CD1c-positive myeloid dendritic cell (primary cell): Measurements from ENCODE around the gene WWTR1.

Experiments used
- DNase-seq: peaks from one replicate; pipeline ENCODE4 v3.0.0-alpha.2; 2016; ENCODE audit errors: extremely low spot score

WWTR1 gene

GRCh38 chr3:149566292-149566975 lies 91.4 kb downstream of the WWTR1 start:
- no peak for DNase-seq

GRCh38 chr3:149564079-149564478 lies 93.7 kb downstream of the WWTR1 start:
- DNase-seq: no peak

GRCh38 chr3:149563114-149563513 lies 94.7 kb downstream of the WWTR1 start:
- no peak for DNase-seq

GRCh38 chr3:149560617-149561016 lies 97.2 kb downstream of the WWTR1 start:
- DNase-seq: no peak

- DNase-seq: no peak
Observed at GRCh38 chr3:149560001-149560400, 97.8 kb downstream of the WWTR1 start.

GRCh38 chr3:149559525-149559924 lies 98.3 kb downstream of the WWTR1 start:
- no peak for DNase-seq

GRCh38 chr3:149555927-149556326 lies 101.9 kb downstream of the WWTR1 start:
- DNase-seq: no peak

- DNase-seq: no peak
Observed at GRCh38 chr3:149554826-149555225, 103.0 kb downstream of the WWTR1 start.

- DNase-seq: no peak
Observed at GRCh38 chr3:149553781-149554451, 103.9 kb downstream of the WWTR1 start.

- no peak for DNase-seq
Observed at GRCh38 chr3:149552700-149553099, 105.1 kb downstream of the WWTR1 start.

GRCh38 chr3:149551500-149551899 lies 106.3 kb downstream of the WWTR1 start:
- DNase-seq: no peak

GRCh38 chr3:149548669-149549065 lies 109.2 kb downstream of the WWTR1 start:
- DNase-seq: no peak

- no peak for DNase-seq
Observed at GRCh38 chr3:149547954-149548668, 109.7 kb downstream of the WWTR1 start.

GRCh38 chr3:149547413-149547812 lies 110.4 kb downstream of the WWTR1 start:
- no peak for DNase-seq

- DNase-seq: no peak
Observed at GRCh38 chr3:149545049-149545448, 112.8 kb downstream of the WWTR1 start.

GRCh38 chr3:149542375-149543312 lies 115.2 kb downstream of the WWTR1 start:
- DNase-seq: no peak

GRCh38 chr3:149541091-149541491 lies 116.7 kb downstream of the WWTR1 start:
- DNase-seq: no peak

- DNase-seq: no peak
Observed at GRCh38 chr3:149538371-149538770, 119.5 kb downstream of the WWTR1 start.

GRCh38 chr3:149536429-149536828 lies 121.4 kb downstream of the WWTR1 start:
- DNase-seq: no peak

GRCh38 chr3:149535333-149535685 lies 122.5 kb downstream of the WWTR1 start:
- DNase-seq: no peak

- no peak for DNase-seq
Observed at GRCh38 chr3:149534671-149535332, 123.0 kb downstream of the WWTR1 start.
